HepG2 (cell line): ENCODE data around the gene CGGBP1. TPM values are rescaled to one million over a fixed set of nuclear protein-coding genes. Genes with fewer than 3 reads are reported as not detected.
A peak's percentile ranks its signal among the peaks of the same experiment; 100 is the strongest.

Source experiments
- ATF2 ChIP-seq: sonication (generic); formaldehyde crosslinking; IDR thresholded peaks from 2 replicates; pipeline ENCODE4 v1.4.0; 2020; ENCODE audit warnings: missing genetic modification reagents
- BHLHE40 ChIP-seq: IDR thresholded peaks from 2 replicates; pipeline ENCODE4 v1.6.1; 2011; ENCODE audit warnings: low read length, improper control_type of control experiment
- FOXK2 ChIP-seq: fragments of 450-650 bp; IDR thresholded peaks from 2 replicates; pipeline ENCODE4 v1.6.1; 2016
- HIVEP1 ChIP-seq: sonication (generic); formaldehyde crosslinking; IDR thresholded peaks from 2 replicates; pipeline ENCODE4 v1.4.0; 2020; ENCODE audit warnings: mild to moderate bottlenecking, missing genetic modification reagents
- HNF1A ChIP-seq, 2 experiments: sonication (generic) in 1 of 2; formaldehyde crosslinking in 1 of 2; IDR thresholded peaks; 2 replicates each; pipeline versions ENCODE4 v1.4.0 to v1.6.1; 2016 to 2020; ENCODE audit warnings: borderline replicate concordance in 1 of 2, low read depth in 1 of 2, mild to moderate bottlenecking in 1 of 2, missing genetic modification reagents in 1 of 2
- IKZF1 ChIP-seq: fragments of 450-650 bp; IDR thresholded peaks from 2 replicates; pipeline ENCODE4 v1.7.1; 2016
- JUN ChIP-seq: sonication (generic); formaldehyde crosslinking; IDR thresholded peaks from 2 replicates; pipeline ENCODE4 v1.4.0; 2020; ENCODE audit warnings: mild to moderate bottlenecking, missing genetic modification reagents
- KDM1A ChIP-seq: IDR thresholded peaks from 2 replicates; pipeline ENCODE4 v1.6.1; 2016; ENCODE audit warnings: missing compliant biosample characterization
- MTA3 ChIP-seq: sonication (generic); formaldehyde crosslinking; IDR thresholded peaks from 2 replicates; pipeline ENCODE4 v1.4.0; 2020; ENCODE audit warnings: missing genetic modification reagents
- NRL ChIP-seq: sonication (generic); formaldehyde crosslinking; IDR thresholded peaks from 2 replicates; pipeline ENCODE4 v1.5.0; 2020; ENCODE audit warnings: missing genetic modification reagents, mild to moderate bottlenecking, moderate library complexity, borderline replicate concordance
- SAP130 ChIP-seq: IDR thresholded peaks from 2 replicates; pipeline ENCODE4 v1.6.1; 2016; ENCODE audit warnings: low read depth
- ZBTB14 ChIP-seq: sonication (generic); formaldehyde crosslinking; IDR thresholded peaks from 2 replicates; pipeline ENCODE4 v1.4.0; 2020; ENCODE audit warnings: missing genetic modification reagents
- ZKSCAN1 ChIP-seq: fragments of 150-350 bp; IDR thresholded peaks from 2 replicates; pipeline ENCODE4 v1.6.1; 2014; ENCODE audit warnings: low read length
- ZNF207 ChIP-seq: fragments of 450-650 bp; IDR thresholded peaks from 2 replicates; pipeline ENCODE4 v1.6.1; 2016; ENCODE audit warnings: antibody characterized with exemption, borderline replicate concordance
- ZNF256 ChIP-seq: sonication (generic); formaldehyde crosslinking; conservative IDR thresholded peaks from 2 replicates; pipeline ENCODE4 v1.4.0; 2020; ENCODE audit warnings: missing genetic modification reagents
- ZNF34 ChIP-seq: sonication (generic); formaldehyde crosslinking; IDR thresholded peaks from 2 replicates; pipeline ENCODE4 v1.4.0; 2020; ENCODE audit warnings: mild to moderate bottlenecking, missing genetic modification reagents, borderline replicate concordance
- ZNF780A ChIP-seq: sonication (generic); formaldehyde crosslinking; IDR thresholded peaks from 2 replicates; pipeline ENCODE4 v1.8.0; 2022; ENCODE audit warnings: mild to moderate bottlenecking, missing genetic modification reagents, moderate library complexity
- polyA plus RNA-seq, 8 experiments: library from polyadenylated mRNA; depleted of rRNA in 3 of 8; stranded (reverse) in 7 of 8; unstranded in 1 of 8; fragments of >200 nt; fragmentation: Illumina TruSeq in 4 of 8; extraction: Trizol in 4 of 8; gene quantifications; 2 replicates each; pipeline versions ENCODE4 v1.2.1 to v1.2.3, GENCODE V29; 2011 to 2016; ENCODE audit warnings: low read depth in 4 of 8, missing spikeins in 1 of 8, mixed read lengths in 1 of 8; ENCODE audit not compliant: insufficient read depth in 1 of 8
- total RNA-seq, 5 experiments: library from RNA; depleted of rRNA; stranded (reverse); fragments of >200 nt; fragmentation: Illumina TruSeq; extraction: Trizol; gene quantifications; 2 replicates each; pipeline ENCODE4 v1.2.3, GENCODE V29; 2016; ENCODE audit warnings: low read depth in 1 of 5
- TF ChIP-seq, protein P1 (sequence below): sonication (generic); formaldehyde crosslinking; conservative IDR thresholded peaks from 2 replicates; pipeline ENCODE4 v1.8.0; 2022; ENCODE audit warnings: mild to moderate bottlenecking, moderate library complexity, missing genetic modification reagents
- TF ChIP-seq, protein P2 (sequence below): sonication (generic); formaldehyde crosslinking; IDR thresholded peaks from 2 replicates; pipeline ENCODE4 v1.4.0; 2020; ENCODE audit warnings: mild to moderate bottlenecking, missing genetic modification reagents
- TF ChIP-seq, protein P3 (sequence below): sonication (generic); formaldehyde crosslinking; IDR thresholded peaks from 2 replicates; pipeline ENCODE4 v1.5.0; 2020; ENCODE audit warnings: missing genetic modification reagents

The CGGBP1 gene
- total and polyA plus RNA-seq, 2 of the 13 experiments (the other 11 are each of a cell fraction or from before 2014, with no cell fraction given), result 38.9 to 47.0 TPM

DNA sequence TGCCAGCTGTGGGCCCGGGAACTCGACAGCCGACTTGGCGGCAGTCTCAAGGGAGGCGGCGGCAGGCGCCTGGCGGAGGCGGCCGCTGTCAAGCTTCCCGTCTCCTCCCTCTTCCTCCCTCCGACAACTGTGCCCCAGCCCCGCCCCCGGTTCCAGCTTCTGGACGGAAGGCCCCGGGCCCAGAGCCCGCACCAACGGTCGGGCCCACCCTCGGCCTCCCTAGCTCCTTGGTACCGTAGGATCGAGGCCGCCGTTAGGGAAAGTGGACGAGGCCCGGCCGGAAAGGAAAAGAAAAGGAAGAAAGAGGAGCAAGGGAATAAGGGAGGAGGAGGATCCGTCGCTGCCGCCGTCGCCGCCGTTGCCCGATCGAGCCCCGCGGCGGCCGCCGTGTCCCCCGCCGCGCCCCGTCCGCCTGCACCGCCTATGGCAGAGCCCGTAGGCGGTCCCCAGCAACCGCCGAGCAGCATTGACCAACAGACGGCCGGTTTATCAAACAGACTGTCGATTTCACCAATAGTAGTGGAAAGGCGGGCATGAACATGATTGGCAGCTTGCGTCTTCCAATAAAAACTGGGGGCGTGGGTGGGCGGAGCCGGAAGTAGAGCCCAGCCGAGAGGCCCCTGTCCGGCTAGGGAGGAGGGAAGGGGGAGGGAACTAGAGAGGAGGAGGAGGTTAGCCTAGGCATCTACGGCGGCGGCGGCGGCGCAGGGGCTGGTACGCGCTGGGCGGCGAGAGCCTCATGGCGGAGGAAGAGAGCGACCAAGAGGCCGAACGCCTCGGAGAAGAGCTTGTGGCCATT lies at the start of gene CGGBP1, which contains the start of gene ZNF654 (continued):
- TF ChIP-seq ZNF207 (no peak), ATF2 (CRISPR knock-in tag) (peak; percentile 18; the same call in 1 of the 2 replicates), ZBTB14 (CRISPR knock-in tag) (no peak), HNF1A (IDR thresholded peaks at IDR 0.05; ENCODE audit: low read depth) (no peak), HNF1A (CRISPR knock-in tag; IDR thresholded peaks at IDR 0.05; ENCODE audit: borderline replicate concordance) (no peak; the same call in 1 of the 2 replicates), ZNF34 (CRISPR knock-in tag) (no peak), BHLHE40 (no peak), ZNF256 (CRISPR knock-in tag) (no peak), FOXK2 (no peak), SAP130 (CRISPR knock-in tag) (peak; percentile 67; the same call in 1 of the 2 replicates), HIVEP1 (CRISPR knock-in tag) (no peak), MTA3 (CRISPR knock-in tag) (no peak), NRL (CRISPR knock-in tag) (peak; percentile 27; the same call in 1 of the 2 replicates), ZNF780A (CRISPR knock-in tag) (no peak), KDM1A (no peak), IKZF1 (no peak), ZKSCAN1 (no peak), JUN (no peak)
- TF ChIP-seq, protein P1, sequence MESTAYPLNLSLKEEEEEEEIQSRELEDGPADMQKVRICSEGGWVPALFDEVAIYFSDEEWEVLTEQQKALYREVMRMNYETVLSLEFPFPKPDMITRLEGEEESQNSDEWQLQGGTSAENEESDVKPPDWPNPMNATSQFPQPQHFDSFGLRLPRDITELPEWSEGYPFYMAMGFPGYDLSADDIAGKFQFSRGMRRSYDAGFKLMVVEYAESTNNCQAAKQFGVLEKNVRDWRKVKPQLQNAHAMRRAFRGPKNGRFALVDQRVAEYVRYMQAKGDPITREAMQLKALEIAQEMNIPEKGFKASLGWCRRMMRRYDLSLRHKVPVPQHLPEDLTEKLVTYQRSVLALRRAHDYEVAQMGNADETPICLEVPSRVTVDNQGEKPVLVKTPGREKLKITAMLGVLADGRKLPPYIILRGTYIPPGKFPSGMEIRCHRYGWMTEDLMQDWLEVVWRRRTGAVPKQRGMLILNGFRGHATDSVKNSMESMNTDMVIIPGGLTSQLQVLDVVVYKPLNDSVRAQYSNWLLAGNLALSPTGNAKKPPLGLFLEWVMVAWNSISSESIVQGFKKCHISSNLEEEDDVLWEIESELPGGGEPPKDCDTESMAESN (CRISPR knock-in tag), result peak; percentile 84
- TF ChIP-seq, protein P2, sequence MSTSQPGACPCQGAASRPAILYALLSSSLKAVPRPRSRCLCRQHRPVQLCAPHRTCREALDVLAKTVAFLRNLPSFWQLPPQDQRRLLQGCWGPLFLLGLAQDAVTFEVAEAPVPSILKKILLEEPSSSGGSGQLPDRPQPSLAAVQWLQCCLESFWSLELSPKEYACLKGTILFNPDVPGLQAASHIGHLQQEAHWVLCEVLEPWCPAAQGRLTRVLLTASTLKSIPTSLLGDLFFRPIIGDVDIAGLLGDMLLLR (CRISPR knock-in tag), result no peak
- TF ChIP-seq, protein P3, sequence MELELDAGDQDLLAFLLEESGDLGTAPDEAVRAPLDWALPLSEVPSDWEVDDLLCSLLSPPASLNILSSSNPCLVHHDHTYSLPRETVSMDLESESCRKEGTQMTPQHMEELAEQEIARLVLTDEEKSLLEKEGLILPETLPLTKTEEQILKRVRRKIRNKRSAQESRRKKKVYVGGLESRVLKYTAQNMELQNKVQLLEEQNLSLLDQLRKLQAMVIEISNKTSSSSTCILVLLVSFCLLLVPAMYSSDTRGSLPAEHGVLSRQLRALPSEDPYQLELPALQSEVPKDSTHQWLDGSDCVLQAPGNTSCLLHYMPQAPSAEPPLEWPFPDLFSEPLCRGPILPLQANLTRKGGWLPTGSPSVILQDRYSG (CRISPR knock-in tag), result peak; percentile 73; the same call in 1 of the 2 replicates
